Fibroblast of lung (primary cell): ENCODE results near the gene NDFIP2.

Experiments
- EZH2 ChIP-seq: IDR thresholded peaks from 2 replicates; pipeline ENCODE4 v1.5.1; 2012; ENCODE audit warnings: low read length, control low read depth, mild to moderate bottlenecking; ENCODE audit errors: missing control alignments
- TF ChIP-seq, protein P1 (sequence below), 2 donors: IDR thresholded peaks in 1 of 2; conservative IDR thresholded peaks in 1 of 2; 1 replicate in 1 of 2; 2 replicates in 1 of 2; pipeline ENCODE4 v1.5.1; 2011 to 2012; ENCODE audit warnings: low read length in 2 of 2, control low read depth in 1 of 2, inconsistent platforms in 1 of 2, low read depth in 1 of 2, mild to moderate bottlenecking in 1 of 2

DNA sequence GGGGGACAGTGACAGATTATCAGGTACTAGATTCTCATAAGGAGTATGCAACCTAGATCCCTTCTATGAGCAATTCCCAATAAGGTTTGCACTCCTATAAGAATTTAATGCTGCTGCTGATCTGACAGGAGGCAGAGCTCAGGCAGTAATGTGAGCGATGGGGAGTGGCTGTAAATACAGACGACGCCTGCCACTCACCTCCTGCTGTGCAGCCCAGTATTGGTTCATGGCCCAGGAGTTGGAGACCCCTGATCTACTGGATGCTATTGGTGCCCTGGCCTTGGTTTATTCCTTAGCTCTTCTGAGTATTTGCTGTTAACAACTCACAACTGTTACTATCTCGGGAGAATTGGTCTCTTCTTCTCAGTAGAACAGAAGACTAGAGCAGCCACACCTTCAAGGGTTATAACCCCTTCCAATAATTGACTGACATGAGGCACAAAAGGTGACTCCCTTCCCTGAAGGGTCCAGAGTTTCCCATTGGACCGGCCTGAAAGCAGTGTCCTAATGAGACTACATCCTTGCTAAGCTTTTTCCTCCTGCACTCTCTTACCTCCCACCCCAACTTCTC lies 39.9 kb upstream of the NDFIP2 start:
- TF ChIP-seq, protein P1, sequence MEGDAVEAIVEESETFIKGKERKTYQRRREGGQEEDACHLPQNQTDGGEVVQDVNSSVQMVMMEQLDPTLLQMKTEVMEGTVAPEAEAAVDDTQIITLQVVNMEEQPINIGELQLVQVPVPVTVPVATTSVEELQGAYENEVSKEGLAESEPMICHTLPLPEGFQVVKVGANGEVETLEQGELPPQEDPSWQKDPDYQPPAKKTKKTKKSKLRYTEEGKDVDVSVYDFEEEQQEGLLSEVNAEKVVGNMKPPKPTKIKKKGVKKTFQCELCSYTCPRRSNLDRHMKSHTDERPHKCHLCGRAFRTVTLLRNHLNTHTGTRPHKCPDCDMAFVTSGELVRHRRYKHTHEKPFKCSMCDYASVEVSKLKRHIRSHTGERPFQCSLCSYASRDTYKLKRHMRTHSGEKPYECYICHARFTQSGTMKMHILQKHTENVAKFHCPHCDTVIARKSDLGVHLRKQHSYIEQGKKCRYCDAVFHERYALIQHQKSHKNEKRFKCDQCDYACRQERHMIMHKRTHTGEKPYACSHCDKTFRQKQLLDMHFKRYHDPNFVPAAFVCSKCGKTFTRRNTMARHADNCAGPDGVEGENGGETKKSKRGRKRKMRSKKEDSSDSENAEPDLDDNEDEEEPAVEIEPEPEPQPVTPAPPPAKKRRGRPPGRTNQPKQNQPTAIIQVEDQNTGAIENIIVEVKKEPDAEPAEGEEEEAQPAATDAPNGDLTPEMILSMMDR (conservative IDR thresholded peaks at IDR 0.05 in 1 of 2, IDR thresholded peaks at IDR 0.05 in 1 of 2; ENCODE audit: low read depth in 1 of 2, low read length in 2 of 2) = no peak
- no peak for TF ChIP-seq EZH2
